Activated CD4-positive, alpha-beta T cell treated with anti-CD3 and anti-CD28 coated beads for 24 hours (primary cell): ENCODE measurements around the gene RYR2.

ENCODE experiments used
- DNase-seq, 2 donors: peaks; one replicate each; pipeline ENCODE4 v3.0.0-alpha.2; 2020; ENCODE audit warnings: low read depth in 2 of 2

RYR2 gene

DNA sequence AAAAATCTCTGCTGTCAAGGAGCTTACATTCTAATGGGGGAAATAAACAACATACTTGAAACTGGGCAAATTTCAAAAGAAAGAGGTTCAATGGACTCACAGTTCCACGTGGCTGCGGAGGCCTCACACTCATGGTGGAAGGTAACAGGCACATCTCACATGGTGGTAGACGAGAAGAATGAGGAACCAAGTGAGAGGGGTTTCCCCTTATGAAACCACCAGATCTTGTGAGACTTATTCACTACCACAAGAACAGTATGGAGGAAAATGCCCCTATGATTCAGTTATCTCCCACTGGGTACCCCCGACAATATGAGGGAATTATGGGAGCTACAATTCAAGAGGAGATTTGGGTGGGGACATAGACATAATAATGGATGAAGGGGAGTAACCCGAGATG lies 622.4 kb downstream of the RYR2 start:
- DNase-seq: no peak

GRCh38 chr1:237670302-237670701 lies 628.3 kb downstream of the RYR2 start:
- DNase-seq: no peak

GRCh38 chr1:237671262-237671661 lies 629.3 kb downstream of the RYR2 start:
- DNase-seq: no peak

DNA sequence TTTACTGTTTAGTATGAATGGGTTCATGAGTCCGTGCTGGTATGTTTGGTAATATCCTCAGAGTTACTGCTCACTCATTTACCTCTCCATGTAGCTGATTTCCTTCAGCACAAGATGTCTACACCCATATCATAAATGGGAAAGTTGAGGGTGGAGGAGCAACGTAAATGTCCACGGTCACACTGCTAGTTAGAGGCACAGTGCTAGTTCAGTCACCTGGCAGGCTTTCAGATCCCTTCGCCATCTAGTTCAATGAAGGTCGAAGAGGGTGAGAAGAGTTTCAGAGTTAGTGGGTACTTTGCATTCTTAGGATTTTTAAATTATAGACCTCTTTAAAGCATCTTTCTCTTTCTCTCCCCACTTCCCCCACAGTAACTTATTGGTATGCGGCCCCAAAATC lies 630.0 kb downstream of the RYR2 start:
- DNase-seq: no peak

GRCh38 chr1:237672748-237673147 lies 630.8 kb downstream of the RYR2 start:
- DNase-seq: no peak

GRCh38 chr1:237673631-237674030 lies 631.6 kb downstream of the RYR2 start:
- DNase-seq: no peak

GRCh38 chr1:237677979-237678378 lies 636.0 kb downstream of the RYR2 start:
- no peak for DNase-seq

- DNase-seq: no peak
Measured at GRCh38 chr1:237679687-237680086, 637.7 kb downstream of the RYR2 start.

GRCh38 chr1:237681210-237681609 lies 639.2 kb downstream of the RYR2 start:
- no peak for DNase-seq

DNA sequence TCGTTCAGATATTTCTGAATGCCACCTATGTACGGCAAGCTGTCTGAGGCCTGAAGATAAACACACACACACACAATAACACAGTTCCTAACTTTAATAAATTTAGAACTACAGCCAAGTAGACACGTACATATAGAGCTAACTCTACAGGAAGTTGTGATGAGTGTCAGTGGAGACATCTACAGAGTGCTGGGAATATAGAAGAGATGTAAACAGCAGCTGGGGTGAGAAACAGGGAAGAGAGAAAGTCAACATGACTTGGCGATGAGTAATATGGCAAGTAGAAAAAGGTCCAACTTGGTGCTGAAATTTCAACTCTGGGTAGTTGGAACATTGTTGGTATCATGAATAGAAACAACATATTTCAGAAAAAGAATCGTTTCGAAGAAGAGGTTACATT lies 642.3 kb downstream of the RYR2 start:
- DNase-seq: no peak

DNA sequence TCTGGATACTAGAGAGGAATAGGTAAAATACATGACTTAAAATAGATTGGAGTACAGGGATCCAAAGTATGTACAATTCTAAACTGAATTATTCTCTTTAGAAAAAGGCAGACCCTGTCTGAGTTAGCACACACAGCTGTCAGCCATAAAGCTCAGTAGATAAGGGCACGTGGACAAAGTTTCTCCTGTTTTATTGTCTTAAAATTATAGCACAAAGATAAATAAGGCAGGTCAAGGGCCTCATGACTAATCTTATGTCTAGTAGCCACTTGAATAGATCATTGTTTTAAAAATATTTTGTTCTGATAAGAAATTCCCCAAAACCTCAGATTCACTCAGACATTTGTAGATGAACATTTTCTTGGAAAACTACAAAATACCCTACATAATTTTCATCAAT lies 643.6 kb downstream of the RYR2 start:
- DNase-seq: no peak

GRCh38 chr1:237687804-237688203 lies 645.8 kb downstream of the RYR2 start:
- no peak for DNase-seq

- no peak for DNase-seq
Measured at GRCh38 chr1:237690656-237691055, 648.7 kb downstream of the RYR2 start.

GRCh38 chr1:237692255-237692654 lies 650.3 kb downstream of the RYR2 start:
- DNase-seq: no peak

- DNase-seq: no peak
Measured at GRCh38 chr1:237695878-237696277, 653.9 kb downstream of the RYR2 start.

DNA sequence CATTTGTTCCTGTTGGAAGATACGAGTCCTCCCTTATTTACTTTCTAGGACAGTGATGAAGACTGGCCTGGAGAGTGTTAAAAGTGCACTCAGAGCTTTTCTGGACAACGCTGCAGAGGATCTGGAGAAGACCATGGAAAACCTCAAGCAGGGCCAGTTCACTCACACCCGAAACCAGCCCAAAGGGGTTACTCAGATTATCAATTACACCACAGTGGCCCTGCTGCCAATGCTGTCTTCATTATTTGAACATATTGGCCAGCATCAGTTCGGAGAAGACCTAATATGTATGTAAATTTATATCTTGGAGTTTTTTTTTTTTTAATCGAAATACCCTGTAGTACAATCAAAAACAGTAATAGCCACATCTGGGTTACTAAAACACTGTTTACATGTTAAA lies 658.2 kb downstream of the RYR2 start:
- no peak for DNase-seq

- DNase-seq: no peak
Measured at GRCh38 chr1:237701534-237701933, 659.5 kb downstream of the RYR2 start.

DNA sequence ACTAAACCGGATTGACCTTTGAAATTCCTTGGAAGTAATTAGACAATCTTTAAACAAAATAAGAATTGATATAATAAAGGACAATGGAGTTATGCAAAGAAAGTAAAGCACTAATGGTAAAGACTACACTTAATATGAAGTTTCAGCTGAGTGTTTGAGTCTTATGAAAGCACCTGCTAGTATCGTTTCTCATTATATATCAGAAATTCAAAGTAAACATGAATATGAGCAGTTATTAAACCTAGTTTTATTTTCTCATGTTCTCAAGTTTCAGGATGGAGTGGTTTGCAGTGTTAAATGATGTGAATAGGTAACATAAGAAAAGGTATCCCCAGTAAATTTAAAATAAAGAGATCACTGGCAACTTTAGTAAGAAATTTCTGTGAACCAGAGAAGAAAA lies 660.2 kb downstream of the RYR2 start:
- no peak for DNase-seq

- DNase-seq: no peak
Measured at GRCh38 chr1:237705462-237705861, 663.5 kb downstream of the RYR2 start.

DNA sequence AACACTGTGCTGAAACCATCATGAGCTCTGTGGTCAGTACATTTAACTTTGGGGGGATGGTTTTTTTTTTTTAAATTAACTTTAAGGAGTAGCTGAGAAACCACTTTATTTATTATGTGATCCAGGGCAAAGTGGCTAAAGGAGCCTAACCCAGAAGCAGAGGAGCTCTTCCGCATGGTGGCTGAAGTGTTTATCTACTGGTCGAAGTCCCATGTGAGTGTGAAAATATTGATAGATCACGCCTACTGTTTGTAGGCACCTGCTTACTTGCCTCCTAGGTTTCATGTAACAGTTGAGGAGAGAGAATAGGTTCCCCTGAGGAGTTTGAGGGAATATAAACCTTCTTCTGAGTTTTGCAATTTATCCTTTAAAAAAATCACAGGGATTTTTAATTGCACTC lies 667.4 kb downstream of the RYR2 start:
- no peak for DNase-seq

- no peak for DNase-seq
Measured at GRCh38 chr1:237711281-237711680, 669.3 kb downstream of the RYR2 start.

- DNase-seq: no peak
Measured at GRCh38 chr1:237712082-237712481, 670.1 kb downstream of the RYR2 start.

- no peak for DNase-seq
Measured at GRCh38 chr1:237712586-237713157, 670.7 kb downstream of the RYR2 start.

DNA sequence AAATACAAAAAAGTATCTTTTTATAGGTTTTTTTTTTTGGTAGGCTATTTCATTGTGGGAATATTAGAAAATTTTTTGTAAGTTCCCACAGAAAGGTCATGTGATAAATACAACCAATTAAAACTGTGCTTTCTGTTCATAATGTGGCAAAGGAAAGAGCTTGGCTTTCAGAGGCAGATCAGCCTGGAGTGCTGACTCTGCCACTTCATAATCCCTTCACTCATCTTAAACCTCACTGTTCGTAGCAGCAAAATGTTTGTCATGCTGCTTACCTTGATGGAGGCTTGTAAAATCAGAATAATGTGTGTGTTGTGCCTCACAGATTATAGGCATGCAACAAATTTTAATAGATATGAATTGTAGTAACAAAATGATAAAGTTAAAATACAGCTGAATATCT lies 671.9 kb downstream of the RYR2 start:
- DNase-seq: no peak

DNA sequence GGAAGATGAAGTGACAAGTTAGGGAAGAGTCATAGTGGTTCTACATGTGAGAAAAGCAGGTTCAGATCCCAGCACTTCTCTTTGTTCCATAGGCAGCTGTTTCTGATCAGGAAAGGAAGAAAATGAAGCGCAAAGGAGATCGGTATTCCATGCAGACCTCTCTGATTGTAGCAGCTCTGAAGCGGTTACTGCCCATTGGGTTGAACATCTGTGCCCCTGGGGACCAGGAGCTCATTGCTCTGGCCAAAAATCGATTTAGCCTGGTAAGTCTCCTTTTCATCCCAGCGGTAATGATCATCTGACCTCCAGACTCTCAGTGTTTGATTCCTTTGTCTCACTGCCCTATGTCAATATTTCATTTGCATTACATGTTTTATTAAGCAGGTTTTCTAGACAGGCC lies 675.1 kb downstream of the RYR2 start:
- no peak for DNase-seq
